H1 (cell line): Measurements from ENCODE around the gene COL5A2. TPM values are rescaled to one million over a fixed set of nuclear protein-coding genes. Genes with fewer than 3 reads are reported as not detected.

Experiments used
- CTCF ChIA-PET: fragments of 300-600 bp; sonication (Branson Sonifier 250); formaldehyde crosslinking; loops from one replicate; lab custom pipeline; 2021; ENCODE audit not compliant: partially characterized antibody; lab: Charles Lee
- POLR2A ChIA-PET: fragments of 300-600 bp; sonication (Branson Sonifier 250); formaldehyde crosslinking; loops from one replicate; lab custom pipeline; 2021; ENCODE audit warnings: inconsistent platforms; ENCODE audit not compliant: partially characterized antibody; lab: Charles Lee
- DNase-seq, 2 experiments: peaks; one replicate each; pipeline versions ENCODE4 v3.0.0 to v3.0.0-alpha.2; 2010 to 2022; ENCODE audit warnings: low spot score in 2 of 2, low read depth in 1 of 2, mixed read lengths in 1 of 2
- FAIRE-seq: peaks from 2 replicates; lab custom pipeline; 2011; peaks lifted over from hg19 to GRCh38; lab: Jason Lieb, UNC
- H2AFZ ChIP-seq: 2 replicates; pipeline ENCODE4 v1.8.1; 2012; ENCODE audit warnings: low read length, inconsistent platforms
- H2AK5ac ChIP-seq: 2 replicates; pipeline ENCODE4 v1.6.1; 2013; ENCODE audit warnings: low read depth, low read length
- H2BK120ac ChIP-seq: replicated peaks from 2 replicates; pipeline ENCODE3; 2013; ENCODE audit warnings: low read depth, low read length, inconsistent platforms
- H2BK12ac ChIP-seq: 2 replicates; pipeline ENCODE4 v1.6.1; 2013; ENCODE audit warnings: low read depth, low read length
- H2BK15ac ChIP-seq: 2 replicates; pipeline ENCODE4 v1.6.1; 2013; ENCODE audit warnings: low read length
- H2BK20ac ChIP-seq: 2 replicates; pipeline ENCODE4 v1.6.1; 2013; ENCODE audit warnings: low read length
- H2BK5ac ChIP-seq: 2 replicates; pipeline ENCODE4 v1.6.1; 2013; ENCODE audit warnings: low read depth, low read length
- H3K14ac ChIP-seq: 2 replicates; pipeline ENCODE4 v1.6.1; 2013; ENCODE audit warnings: inconsistent platforms; ENCODE audit not compliant: insufficient read length
- H3K18ac ChIP-seq: 2 replicates; pipeline ENCODE4 v1.6.1; 2013; ENCODE audit warnings: low read length; ENCODE audit errors: extremely low read depth
- H3K23ac ChIP-seq: 2 replicates; pipeline ENCODE4 v1.6.1; 2013; ENCODE audit warnings: inconsistent platforms; ENCODE audit not compliant: insufficient read length
- H3K23me2 ChIP-seq: 2 replicates; pipeline ENCODE4 v1.6.1; 2013; ENCODE audit warnings: low read depth, low read length
- H3K27ac ChIP-seq: 2 replicates; pipeline ENCODE4 v1.6.1; 2011; ENCODE audit warnings: low read depth, low read length, inconsistent platforms
- H3K27me3 ChIP-seq, 4 experiments: replicated peaks in 1 of 4; 1 replicate in 1 of 4; 2 replicates in 3 of 4; pipeline versions ENCODE4 v1.6.1 to v1.8.1; 2011 to 2013; ENCODE audit warnings: low read length in 3 of 4, mild to moderate bottlenecking in 3 of 4, inconsistent platforms in 2 of 4, mixed read lengths in 2 of 4, moderate library complexity in 1 of 4; ENCODE audit not compliant: control insufficient read depth in 3 of 4, insufficient read depth in 3 of 4; ENCODE audit errors: extremely low read depth in 1 of 4
- H3K36me3 ChIP-seq, 4 experiments: 2 replicates each; pipeline versions ENCODE4 v1.6.1 to v1.8.1; 2011 to 2013; ENCODE audit warnings: mild to moderate bottlenecking in 4 of 4, low read length in 3 of 4, moderate library complexity in 2 of 4, control low read depth in 1 of 4, inconsistent platforms in 1 of 4; ENCODE audit not compliant: insufficient read depth in 4 of 4, control insufficient read depth in 2 of 4
- H3K4ac ChIP-seq: replicated peaks from 2 replicates; pipeline ENCODE3; 2013; ENCODE audit warnings: low read length, low read depth, mixed read lengths, inconsistent platforms; ENCODE audit not compliant: insufficient read length
- H3K4me1 ChIP-seq, 4 experiments: replicated peaks in 1 of 4; 1 replicate in 1 of 4; 2 replicates in 3 of 4; pipeline versions ENCODE4 v1.6.1 to v1.8.1; 2011 to 2013; ENCODE audit warnings: low read length in 3 of 4, inconsistent platforms in 2 of 4, mixed read lengths in 1 of 4; ENCODE audit not compliant: insufficient read depth in 4 of 4, control insufficient read depth in 3 of 4
- H3K4me2 ChIP-seq, 2 experiments: 2 replicates each; pipeline versions ENCODE4 v1.6.1 to v1.8.1; 2011 to 2013; ENCODE audit warnings: low read depth in 2 of 2, low read length in 2 of 2, control low read depth in 1 of 2, inconsistent platforms in 1 of 2, mild to moderate bottlenecking in 1 of 2; ENCODE audit not compliant: insufficient read depth in 1 of 2
- H3K4me3 ChIP-seq, 4 experiments: fragments of 200-600, 300-600 bp in 1 of 4; sonication (generic), shearing (Covaris generic), sonication (Bioruptor Twin) in 1 of 4; 2 replicates each; pipeline versions ENCODE4 v1.5.1 to v1.8.1; 2011 to 2016; ENCODE audit warnings: low read length in 4 of 4, low read depth in 3 of 4, control low read depth in 2 of 4, inconsistent platforms in 2 of 4, mild to moderate bottlenecking in 2 of 4, mixed read lengths in 1 of 4, moderate library complexity in 1 of 4; ENCODE audit not compliant: insufficient read depth in 2 of 4; ENCODE audit errors: extremely low read depth in 1 of 4
- H3K56ac ChIP-seq: replicated peaks from 2 replicates; pipeline ENCODE3; 2013; ENCODE audit warnings: low read depth, mild to moderate bottlenecking, mixed read lengths, low read length, inconsistent platforms; ENCODE audit not compliant: insufficient read length
- H3K79me1 ChIP-seq: 2 replicates; pipeline ENCODE4 v1.6.1; 2013; ENCODE audit warnings: low read depth, low read length, control low read depth
- H3K79me2 ChIP-seq, 2 experiments: 2 replicates each; pipeline versions ENCODE4 v1.6.1 to v1.8.1; 2012 to 2013; ENCODE audit warnings: low read length in 2 of 2, mild to moderate bottlenecking in 2 of 2, inconsistent platforms in 1 of 2; ENCODE audit not compliant: insufficient read depth in 2 of 2, control insufficient read depth in 1 of 2
- H3K9ac ChIP-seq, 4 experiments: replicated peaks in 1 of 4; 1 replicate in 1 of 4; 2 replicates in 3 of 4; pipeline versions ENCODE4 v1.6.1 to v1.8.1; 2011 to 2013; ENCODE audit warnings: low read depth in 3 of 4, low read length in 3 of 4, control low read depth in 2 of 4, mild to moderate bottlenecking in 2 of 4, moderate library complexity in 2 of 4, inconsistent platforms in 1 of 4; ENCODE audit errors: extremely low read depth in 1 of 4
- H3K9me3 ChIP-seq, 2 experiments: 2 replicates each; pipeline versions ENCODE4 v1.6.1 to v1.8.1; 2012 to 2013; ENCODE audit warnings: mild to moderate bottlenecking in 2 of 2, moderate library complexity in 2 of 2, control low read depth in 1 of 2, inconsistent platforms in 1 of 2, low read depth in 1 of 2, low read length in 1 of 2, mixed read lengths in 1 of 2; ENCODE audit not compliant: insufficient read depth in 2 of 2
- H4K20me1 ChIP-seq, 2 experiments: replicated peaks in 1 of 2; 2 replicates each; pipeline versions ENCODE3 to v1.8.1; 2011 to 2013; ENCODE audit warnings: inconsistent platforms in 2 of 2, low read length in 2 of 2, mild to moderate bottlenecking in 1 of 2; ENCODE audit not compliant: insufficient read depth in 2 of 2, control insufficient read depth in 1 of 2
- H4K5ac ChIP-seq: 2 replicates; pipeline ENCODE4 v1.6.1; 2013; ENCODE audit warnings: low read length, low read depth, mixed read lengths, inconsistent platforms; ENCODE audit not compliant: insufficient read length
- H4K8ac ChIP-seq: 2 replicates; pipeline ENCODE4 v1.8.0; 2013; ENCODE audit warnings: mild to moderate bottlenecking, moderate library complexity, low read length, inconsistent platforms; ENCODE audit not compliant: insufficient read depth; ENCODE audit errors: extremely low read depth
- H4K91ac ChIP-seq: replicated peaks from 2 replicates; pipeline ENCODE3; 2013; ENCODE audit warnings: low read length, mixed read lengths, inconsistent platforms; ENCODE audit not compliant: insufficient read length
- ASH2L ChIP-seq: fragments of 200-600, 300-600 bp; sonication (generic); IDR thresholded peaks from one replicate; pipeline ENCODE4 v1.7.1; 2017; ENCODE audit warnings: low read length
- BRCA1 ChIP-seq: IDR thresholded peaks from 2 replicates; pipeline ENCODE4 v1.6.1; 2012; ENCODE audit warnings: low read depth, low read length, improper control_type of control experiment
- CBX5 ChIP-seq: fragments of 300-800, 300-1000 bp; sonication (generic); IDR thresholded peaks from 2 replicates; pipeline ENCODE4 v1.7.1; 2016; ENCODE audit warnings: antibody characterized with exemption, low read length, low read depth
- EGR1 ChIP-seq: IDR thresholded peaks from 2 replicates; pipeline ENCODE4 v1.6.1; 2011; ENCODE audit warnings: low read depth, low read length, borderline replicate concordance
- HDAC6 ChIP-seq: IDR thresholded peaks from one replicate; pipeline ENCODE4 v1.7.1; 2012; ENCODE audit warnings: low read depth, mild to moderate bottlenecking, inconsistent platforms, low read length, moderate library complexity
- KDM1A ChIP-seq: fragments of 200-600, 300-600 bp; sonication (generic); IDR thresholded peaks from 2 replicates; pipeline ENCODE4 v1.7.1; 2016; ENCODE audit warnings: mild to moderate bottlenecking, low read length, borderline replicate concordance
- KDM4A ChIP-seq: IDR thresholded peaks from one replicate; pipeline ENCODE4 v1.7.1; 2012; ENCODE audit warnings: low read depth, mild to moderate bottlenecking, moderate library complexity, low read length, inconsistent platforms; ENCODE audit not compliant: severe bottlenecking
- RNF2 ChIP-seq: fragments of 200-900, 300-1000 bp; sonication (generic); IDR thresholded peaks from 2 replicates; pipeline ENCODE4 v1.7.1; 2016; ENCODE audit warnings: borderline replicate concordance, low read depth, mild to moderate bottlenecking, antibody characterized with exemption, low read length; ENCODE audit not compliant: poor library complexity, severe bottlenecking; ENCODE audit errors: missing control alignments
- SP1 ChIP-seq: IDR thresholded peaks from 2 replicates; pipeline ENCODE4 v1.6.1; 2011; ENCODE audit warnings: low read depth, low read length
- polyA plus RNA-seq, 7 experiments: library from polyadenylated mRNA; depleted of rRNA in 3 of 7; stranded (reverse) in 5 of 7; unstranded in 2 of 7; fragments of >200 nt in 5 of 7; fragments of 200-250 nt in 2 of 7; gene quantifications; 1 replicate in 5 of 7; 2 replicates in 1 of 7; 4 replicates in 1 of 7; pipeline versions ENCODE4 v1.2.1 to v1.2.3, GENCODE V29; 2011 to 2013; ENCODE audit warnings: missing spikeins in 2 of 7, mixed read lengths in 2 of 7
- total RNA-seq: library from RNA; stranded (reverse); fragmentation: NEBNext Ultra II Directional; extraction: Animal tissue kit (Norgen Biotek cat#: 25700); gene quantifications from 2 replicates; pipeline ENCODE4 v1.2.1, GENCODE V29; 2021

The COL5A2 gene
- total and polyA plus RNA-seq, 2 of the 8 experiments (the other 6 are each of a cell fraction or from before 2014, with no cell fraction given): 4.7 to 24.2 TPM

GRCh38 chr2:189069855-189070619 is 109.5 kb downstream of the COL5A2 start:
- H3K4me2 ChIP-seq: no peak overlapping the region
- H2AK5ac ChIP-seq: no peak overlapping the region
- no peak for DNase-seq
- H3K18ac ChIP-seq: no peak overlapping the region
- no peaks in the 10 kb centered on the region for H3K79me2 ChIP-seq
- no peak overlapping the region for H4K5ac ChIP-seq
- H3K27ac ChIP-seq: no peak overlapping the region
- no peak overlapping the region for H3K14ac ChIP-seq
- H4K20me1 ChIP-seq: no peaks in the 10 kb centered on the region
- no peak overlapping the region for H3K9ac ChIP-seq
- H2AFZ ChIP-seq: no peak overlapping the region
- no peaks in the 10 kb centered on the region for H3K9me3 ChIP-seq
- no peak overlapping the region for H2BK120ac ChIP-seq
- H2BK5ac ChIP-seq: no peak overlapping the region
- H2BK12ac ChIP-seq: no peak overlapping the region
- H3K36me3 ChIP-seq: no peaks in the 10 kb centered on the region
- CTCF ChIA-PET: interaction anchor here (1.4 to 1.5 kb wide), 2 partner anchors 73 to 342 kb away, joined by 3 to 4 read pairs; no protein-coding TSS in a partner anchor
- H3K56ac ChIP-seq: no peak overlapping the region
- no peak for FAIRE-seq
- no peak overlapping the region for H2BK15ac ChIP-seq
- H2BK20ac ChIP-seq: no peak overlapping the region
- H3K23ac ChIP-seq: no peak overlapping the region
- H3K4ac ChIP-seq: no peak overlapping the region
- no peak overlapping the region for H4K91ac ChIP-seq
- no peaks in the 10 kb centered on the region for H3K79me1 ChIP-seq
- POLR2A ChIA-PET: no interaction called here
- no peak overlapping the region for H3K4me3 ChIP-seq
- no peaks in the 10 kb centered on the region for H3K27me3 ChIP-seq
- no peaks in the 10 kb centered on the region for H3K4me1 ChIP-seq
- H4K8ac ChIP-seq: no peak overlapping the region
- H3K23me2 ChIP-seq: no peaks in the 10 kb centered on the region
- TF ChIP-seq SP1 (no peak), HDAC6 (no peak), KDM1A (no peak), BRCA1 (no peak), KDM4A (no peak), CBX5 (no peak), ASH2L (no peak), EGR1 (no peak), RNF2 (no peak)
